Measurements from ENCODE around the gene DRGX. TPM values are rescaled to one million over a fixed set of nuclear protein-coding genes. Genes with fewer than 3 reads are reported as not detected.
A peak's percentile ranks its signal among the peaks of the same experiment; 100 is the strongest.

Gene DRGX
- total RNA-seq, 5 donors from 2014 or later (not counting 1 experiment from before 2014, with no cell fraction given), result not detected

- peaks cover 11 to 46% of the 10 kb centered on the region in 2 donors for H3K27me3 Mint-ChIP-seq
- no peaks in the 10 kb centered on the region for H3K9me3 Mint-ChIP-seq
Measured at GRCh38 chr10:49385939-49386922, 9.7 kb downstream of the DRGX start.

GRCh38 chr10:49384268-49384953 is 11.5 kb downstream of the DRGX start:
- Mint-ChIP-seq H3K9me3 (no peaks in the 10 kb centered on the region), H3K4me3 (no peak overlapping the region), H3K4me1 (no peaks in the 10 kb centered on the region), H3K27ac (no peak overlapping the region), H3K36me3 (no peaks in the 10 kb centered on the region), H3K27me3 (peaks cover 3 to 32% of the 10 kb centered on the region in 2 donors)
- WGBS (ENCODE audit: insufficient coverage), result 80% methylated on average over 14 of the region's 16 CpGs
- H3K9me3 ChIP-seq, result no peaks in the 10 kb centered on the region
- H3K27ac ChIP-seq (ENCODE audit: low read length), result no peak overlapping the region
- ChIA-PET CTCF (no interaction called here), POLR2A (no interaction called here)
- no peaks in the 10 kb centered on the region for H3K36me3 ChIP-seq (ENCODE audit: control insufficient read depth in 2 of 2, extremely low read depth in 1 of 2, insufficient read depth in 1 of 2, low read length in 1 of 2)
- no peaks in the 10 kb centered on the region for H3K4me1 ChIP-seq (ENCODE audit: control insufficient read depth in 1 of 2, extremely low read depth in 1 of 2, insufficient read depth in 2 of 2, low read length in 2 of 2)
- H3K4me3 ChIP-seq (ENCODE audit: control insufficient read depth in 1 of 2, extremely low read depth in 1 of 2, low read length in 1 of 2), result no peak overlapping the region
- DNase-seq, result peak in 1 of 35 experiments; percentile 10
- ATAC-seq (replicated peaks in 1 of 4), result no peak
- peaks cover 0 to 43% of the 10 kb centered on the region in 2 experiments for H3K27me3 ChIP-seq (replicated peaks in 1 of 2; ENCODE audit: control insufficient read depth in 2 of 2, extremely low read depth in 1 of 2, insufficient read depth in 2 of 2, low read length in 1 of 2)

More at GRCh38 chr10:49385939-49386922, 9.7 kb downstream of the DRGX start:
- no peak for ATAC-seq (replicated peaks in 1 of 4)
- CTCF ChIA-PET, result no interaction called here
- DNase-seq, result peak in 1 of 35 experiments; percentile 14
- Histone ChIP-seq H3K4me1 (ENCODE audit: control insufficient read depth in 1 of 2, extremely low read depth in 1 of 2, insufficient read depth in 2 of 2, low read length in 2 of 2) (no peaks in the 10 kb centered on the region), H3K27ac (ENCODE audit: low read length) (no peak overlapping the region), H3K27me3 (replicated peaks in 1 of 2; ENCODE audit: control insufficient read depth in 2 of 2, extremely low read depth in 1 of 2, insufficient read depth in 2 of 2, low read length in 1 of 2) (peaks cover 0 to 43% of the 10 kb centered on the region in 2 experiments), H3K4me3 (ENCODE audit: control insufficient read depth in 1 of 2, extremely low read depth in 1 of 2, low read length in 1 of 2) (no peak overlapping the region), H3K9me3 (no peaks in the 10 kb centered on the region), H3K36me3 (ENCODE audit: control insufficient read depth in 2 of 2, extremely low read depth in 1 of 2, insufficient read depth in 1 of 2, low read length in 1 of 2) (no peaks in the 10 kb centered on the region)
- POLR2A ChIA-PET, result no interaction called here
- Mint-ChIP-seq H3K27ac (no peak overlapping the region), H3K4me3 (no peak overlapping the region), H3K4me1 (no peaks in the 10 kb centered on the region), H3K36me3 (no peaks in the 10 kb centered on the region)
- WGBS (ENCODE audit: insufficient coverage), result 90% methylated on average over 12 of the region's 22 CpGs

- Histone ChIP-seq H3K4me3 (ENCODE audit: control insufficient read depth in 1 of 2, extremely low read depth in 1 of 2, low read length in 1 of 2) (no peak overlapping the region), H3K9me3 (no peaks in the 10 kb centered on the region), H3K36me3 (ENCODE audit: control insufficient read depth in 2 of 2, extremely low read depth in 1 of 2, insufficient read depth in 1 of 2, low read length in 1 of 2) (no peaks in the 10 kb centered on the region), H3K4me1 (ENCODE audit: control insufficient read depth in 1 of 2, extremely low read depth in 1 of 2, insufficient read depth in 2 of 2, low read length in 2 of 2) (no peaks in the 10 kb centered on the region), H3K27me3 (replicated peaks in 1 of 2; ENCODE audit: control insufficient read depth in 2 of 2, extremely low read depth in 1 of 2, insufficient read depth in 2 of 2, low read length in 1 of 2) (peaks cover 0 to 43% of the 10 kb centered on the region in 2 experiments), H3K27ac (ENCODE audit: low read length) (no peak overlapping the region)
- DNase-seq (peak in 1 of 35 experiments; percentile 9), ATAC-seq (replicated peaks in 1 of 4) (no peak)
- Mint-ChIP-seq H3K9me3 (no peaks in the 10 kb centered on the region), H3K36me3 (no peaks in the 10 kb centered on the region), H3K27me3 (peaks cover 3 to 27% of the 10 kb centered on the region in 2 donors), H3K4me1 (no peaks in the 10 kb centered on the region), H3K4me3 (no peak overlapping the region), H3K27ac (no peak overlapping the region)
- ChIA-PET CTCF (no interaction called here), POLR2A (no interaction called here)
- 79% methylated on average over 4 of the region's 4 CpGs for WGBS (ENCODE audit: insufficient coverage)
Measured at GRCh38 chr10:49383853-49384252, 12.0 kb downstream of the DRGX start.

GRCh38 chr10:49382826-49383225 is 13.1 kb downstream of the DRGX start:
- peaks cover 0 to 43% of the 10 kb centered on the region in 2 experiments for H3K27me3 ChIP-seq (replicated peaks in 1 of 2; ENCODE audit: control insufficient read depth in 2 of 2, extremely low read depth in 1 of 2, insufficient read depth in 2 of 2, low read length in 1 of 2)
- no peaks in the 10 kb centered on the region for H3K9me3 ChIP-seq
- peaks cover 3 to 23% of the 10 kb centered on the region in 2 donors for H3K27me3 Mint-ChIP-seq
- ATAC-seq (replicated peaks in 1 of 4) (peak in 1 of 4 experiments; percentile 6), DNase-seq (no peak)
- no peaks in the 10 kb centered on the region for H3K4me1 ChIP-seq (ENCODE audit: control insufficient read depth in 1 of 2, extremely low read depth in 1 of 2, insufficient read depth in 2 of 2, low read length in 2 of 2)
- H3K36me3 ChIP-seq (ENCODE audit: control insufficient read depth in 2 of 2, extremely low read depth in 1 of 2, insufficient read depth in 1 of 2, low read length in 1 of 2), result no peaks in the 10 kb centered on the region
- POLR2A ChIA-PET, result no interaction called here
- H3K27ac Mint-ChIP-seq, result no peak overlapping the region
- CTCF ChIA-PET, result no interaction called here
- 55% methylated on average over 3 of the region's 5 CpGs for WGBS (ENCODE audit: insufficient coverage)
- no peaks in the 10 kb centered on the region for H3K4me1 Mint-ChIP-seq
- no peaks in the 10 kb centered on the region for H3K9me3 Mint-ChIP-seq
- H3K4me3 ChIP-seq (ENCODE audit: control insufficient read depth in 1 of 2, extremely low read depth in 1 of 2, low read length in 1 of 2), result no peak overlapping the region
- H3K27ac ChIP-seq (ENCODE audit: low read length), result no peak overlapping the region
- no peaks in the 10 kb centered on the region for H3K36me3 Mint-ChIP-seq
- no peak overlapping the region for H3K4me3 Mint-ChIP-seq

GRCh38 chr10:49382226-49382625 is 13.7 kb downstream of the DRGX start:
- POLR2A ChIA-PET, result no interaction called here

GRCh38 chr10:49381111-49381900 is 14.6 kb downstream of the DRGX start:
- Histone ChIP-seq H3K27me3 (replicated peaks in 1 of 2; ENCODE audit: control insufficient read depth in 2 of 2, extremely low read depth in 1 of 2, insufficient read depth in 2 of 2, low read length in 1 of 2) (peaks cover 0 to 38% of the 10 kb centered on the region in 2 experiments), H3K4me1 (ENCODE audit: control insufficient read depth in 1 of 2, extremely low read depth in 1 of 2, insufficient read depth in 2 of 2, low read length in 2 of 2) (no peaks in the 10 kb centered on the region), H3K36me3 (ENCODE audit: control insufficient read depth in 2 of 2, extremely low read depth in 1 of 2, insufficient read depth in 1 of 2, low read length in 1 of 2) (no peaks in the 10 kb centered on the region), H3K27ac (ENCODE audit: low read length) (no peak overlapping the region), H3K4me3 (ENCODE audit: control insufficient read depth in 1 of 2, extremely low read depth in 1 of 2, low read length in 1 of 2) (no peak overlapping the region), H3K9me3 (no peaks in the 10 kb centered on the region)
- Mint-ChIP-seq H3K4me1 (no peaks in the 10 kb centered on the region), H3K27ac (no peak overlapping the region), H3K27me3 (peaks cover 3 to 22% of the 10 kb centered on the region in 2 donors), H3K4me3 (no peak overlapping the region), H3K9me3 (no peaks in the 10 kb centered on the region), H3K36me3 (no peaks in the 10 kb centered on the region)
- 77% methylated on average over 14 of the region's 14 CpGs for WGBS (ENCODE audit: insufficient coverage)
- DNase-seq, result peak in 1 of 35 experiments; percentile 21
- CTCF ChIA-PET, result no interaction called here
- POLR2A ChIA-PET, result no interaction called here
- ATAC-seq (replicated peaks in 1 of 4), result peak in 1 of 4 experiments; percentile 22

More at GRCh38 chr10:49382226-49382625, 13.7 kb downstream of the DRGX start:
- no peak for ATAC-seq (replicated peaks in 1 of 4)
- Histone ChIP-seq H3K9me3 (no peaks in the 10 kb centered on the region), H3K27ac (ENCODE audit: low read length) (no peak overlapping the region), H3K4me3 (ENCODE audit: control insufficient read depth in 1 of 2, extremely low read depth in 1 of 2, low read length in 1 of 2) (no peak overlapping the region), H3K36me3 (ENCODE audit: control insufficient read depth in 2 of 2, extremely low read depth in 1 of 2, insufficient read depth in 1 of 2, low read length in 1 of 2) (no peaks in the 10 kb centered on the region), H3K4me1 (ENCODE audit: control insufficient read depth in 1 of 2, extremely low read depth in 1 of 2, insufficient read depth in 2 of 2, low read length in 2 of 2) (no peaks in the 10 kb centered on the region), H3K27me3 (replicated peaks in 1 of 2; ENCODE audit: control insufficient read depth in 2 of 2, extremely low read depth in 1 of 2, insufficient read depth in 2 of 2, low read length in 1 of 2) (peaks cover 0 to 42% of the 10 kb centered on the region in 2 experiments)
- H3K9me3 Mint-ChIP-seq, result no peaks in the 10 kb centered on the region
- no peaks in the 10 kb centered on the region for H3K36me3 Mint-ChIP-seq
- peaks cover 3 to 23% of the 10 kb centered on the region in 2 donors for H3K27me3 Mint-ChIP-seq
- H3K4me3 Mint-ChIP-seq, result no peak overlapping the region
- CTCF ChIA-PET, result no interaction called here
- no peak for DNase-seq
- no peak overlapping the region for H3K27ac Mint-ChIP-seq
- WGBS (ENCODE audit: insufficient coverage), result 46% methylated on average over 2 of the region's 3 CpGs
- H3K4me1 Mint-ChIP-seq, result no peaks in the 10 kb centered on the region

Data from T-cell (primary cell).